K562 (cell line): ENCODE measurements around the gene TLR8. TPM values are rescaled to one million over a fixed set of nuclear protein-coding genes. Genes with fewer than 3 reads are reported as not detected.

ENCODE experiments used
- ATAC-seq: fragments of 200-7000 bp; cut with Tn5 transposase; 3 replicates; pipeline ENCODE4 v1.9.1; 2020; ENCODE audit warnings: moderate library complexity
- BruUV-seq: library from RNA; stranded (reverse); fragments of 400-500 nt; replicated peaks from 2 replicates; lab custom pipeline; 2021; lab: Mats Ljungman, UMichigan
- CTCF ChIA-PET: fragments of 300-600 bp; formaldehyde crosslinking; extraction: SDS; loops from one replicate; lab custom pipeline; 2021; ENCODE audit warnings: low intra/inter-chr PET ratio; lab: Yijun Ruan, JAX
- POLR2A ChIA-PET: fragments of 300-600, 350-650 bp; sonication (Branson Sonifier 250); formaldehyde crosslinking; extraction: SDS; loops from one replicate; lab custom pipeline; 2021; ENCODE audit warnings: antibody characterized with exemption, inconsistent platforms; lab: Yijun Ruan, JAX
- DNase-seq, 4 experiments: peaks; one replicate each; pipeline versions ENCODE4 v3.0.0 to v3.0.0-alpha.2; 2011 to 2018; ENCODE audit warnings: low spot score in 3 of 4, mixed read lengths in 3 of 4; ENCODE audit errors: extremely low read depth in 1 of 4
- FAIRE-seq: peaks from 2 replicates; lab custom pipeline; 2011; peaks lifted over from hg19 to GRCh38; lab: Jason Lieb, UNC
- H2AFZ ChIP-seq: 2 replicates; pipeline ENCODE4 v1.6.0; 2011; ENCODE audit warnings: low read depth, low read length, control low read depth, inconsistent platforms
- H3K27ac ChIP-seq: fragments of 200-600 bp; 3 replicates; pipeline ENCODE4 v1.8.0; 2011; ENCODE audit warnings: low read depth, mild to moderate bottlenecking, control low read depth, inconsistent platforms, low read length, moderate library complexity, mixed read lengths; ENCODE audit errors: extremely low read depth
- H3K27me3 ChIP-seq, 2 experiments: fragments of 300-600 bp in 1 of 2; 2 replicates in 1 of 2; 3 replicates in 1 of 2; pipeline versions ENCODE4 v1.6.0 to v1.8.0; 2011; ENCODE audit warnings: inconsistent platforms in 2 of 2, low read length in 2 of 2, mild to moderate bottlenecking in 1 of 2, mixed read lengths in 1 of 2, moderate library complexity in 1 of 2; ENCODE audit not compliant: control insufficient read depth in 2 of 2, insufficient read depth in 2 of 2
- H3K36me3 ChIP-seq: fragments of 300-600 bp; 3 replicates; pipeline ENCODE4 v1.8.0; 2011; ENCODE audit warnings: mild to moderate bottlenecking, low read length, inconsistent platforms; ENCODE audit not compliant: control insufficient read depth, insufficient read depth
- H3K4me1 ChIP-seq, 2 experiments: fragments of 200-600 bp in 1 of 2; replicated peaks in 1 of 2; 2 replicates in 1 of 2; 3 replicates in 1 of 2; pipeline versions ENCODE4 v1.5.1 to v1.8.0; 2011; ENCODE audit warnings: inconsistent platforms in 2 of 2, low read length in 2 of 2, mild to moderate bottlenecking in 1 of 2, mixed read lengths in 1 of 2, moderate library complexity in 1 of 2; ENCODE audit not compliant: control insufficient read depth in 2 of 2, insufficient read depth in 2 of 2
- H3K4me2 ChIP-seq: 2 replicates; pipeline ENCODE4 v1.6.1; 2011; ENCODE audit warnings: low read length, control low read depth, inconsistent platforms, mixed read lengths; ENCODE audit not compliant: insufficient read depth
- H3K4me3 ChIP-seq: fragments of 200-600 bp; sonication (generic), shearing (Covaris generic); 2 replicates; pipeline ENCODE4 v1.5.1; 2016; ENCODE audit warnings: control low read depth, inconsistent platforms
- H3K79me2 ChIP-seq: fragments of 200-600 bp; 3 replicates; pipeline ENCODE4 v1.8.0; 2011; ENCODE audit warnings: low read length, inconsistent platforms; ENCODE audit not compliant: control insufficient read depth, insufficient read depth
- H3K9ac ChIP-seq, 2 experiments: 2 replicates each; pipeline versions ENCODE4 v1.6.0 to v1.6.1; 2011; ENCODE audit warnings: low read depth in 2 of 2, low read length in 2 of 2, control low read depth in 1 of 2, inconsistent platforms in 1 of 2, mild to moderate bottlenecking in 1 of 2, mixed read lengths in 1 of 2; ENCODE audit not compliant: insufficient read depth in 1 of 2
- H3K9me1 ChIP-seq: one replicate; pipeline ENCODE4 v1.6.0; 2011; ENCODE audit warnings: inconsistent platforms, mild to moderate bottlenecking, low read length, moderate library complexity; ENCODE audit not compliant: control insufficient read depth, insufficient read depth
- H3K9me3 ChIP-seq: replicated peaks from 2 replicates; pipeline ENCODE4 v1.5.1; 2011; ENCODE audit warnings: low read depth, low read length, inconsistent platforms; ENCODE audit not compliant: control insufficient read depth, insufficient read depth
- H4K20me1 ChIP-seq: replicated peaks from 2 replicates; pipeline ENCODE4 v1.6.1; 2011; ENCODE audit warnings: low read length, inconsistent platforms, mixed read lengths; ENCODE audit not compliant: control insufficient read depth, insufficient read depth
- CBFA2T2 ChIP-seq: fragments of 450-650 bp; conservative IDR thresholded peaks from 2 replicates; pipeline ENCODE4 v1.6.1; 2017; ENCODE audit warnings: mild to moderate bottlenecking
- ETS2 ChIP-seq: IDR thresholded peaks from 2 replicates; pipeline ENCODE4 v1.6.1; 2016; ENCODE audit warnings: borderline replicate concordance, missing genetic modification characterization, mild to moderate bottlenecking, moderate library complexity, missing compliant biosample characterization; ENCODE audit not compliant: poor library complexity, severe bottlenecking
- FOSL1 ChIP-seq: fragments of 200-800 bp; sonication (Bioruptor generic); conservative IDR thresholded peaks from 2 replicates; pipeline ENCODE4 v1.6.1; 2016; ENCODE audit warnings: missing genetic modification characterization, missing compliant biosample characterization
- HINFP ChIP-seq: fragments of 450-650 bp; conservative IDR thresholded peaks from 2 replicates; pipeline ENCODE4 v1.6.1; 2016; ENCODE audit warnings: missing genetic modification characterization, low read depth, mild to moderate bottlenecking, control low read depth, missing compliant biosample characterization
- HNRNPLL ChIP-seq: fragments of 200-400 bp; formaldehyde crosslinking; IDR thresholded peaks from 2 replicates; pipeline ENCODE4 v1.6.1; 2017; ENCODE audit warnings: low read length, low read depth, mild to moderate bottlenecking; ENCODE audit not compliant: poor library complexity, severe bottlenecking
- IFI16 ChIP-seq: fragments of 250-450 bp; sonication (Bioruptor Pico); IDR thresholded peaks from 2 replicates; pipeline ENCODE4 v2.1.2; 2022; ENCODE audit warnings: mild to moderate bottlenecking, inconsistent platforms
- KLF13 ChIP-seq: fragments of 450-650 bp; IDR thresholded peaks from 2 replicates; pipeline ENCODE4 v1.6.1; 2016; ENCODE audit warnings: missing genetic modification characterization, low read depth, mild to moderate bottlenecking, missing compliant biosample characterization, moderate library complexity, borderline replicate concordance
- MAFK ChIP-seq: IDR thresholded peaks from 2 replicates; pipeline ENCODE4 v1.6.1; 2011; ENCODE audit warnings: low read length, improper control_type of control experiment
- NCOA6 ChIP-seq: fragments of 450-650 bp; IDR thresholded peaks from 2 replicates; pipeline ENCODE4 v1.6.1; 2017; ENCODE audit warnings: mild to moderate bottlenecking
- NR2C2 ChIP-seq, 2 experiments: fragments of 200-800 bp in 1 of 2; sonication (Bioruptor generic) in 1 of 2; sonication (generic) in 1 of 2; formaldehyde crosslinking in 1 of 2; IDR thresholded peaks; 2 replicates each; pipeline versions ENCODE4 v1.6.1 to v1.8.0; 2016 to 2022; ENCODE audit warnings: mild to moderate bottlenecking in 1 of 2, missing compliant biosample characterization in 1 of 2, missing genetic modification characterization in 1 of 2, missing genetic modification reagents in 1 of 2
- ZFP30 ChIP-seq: fragments of 250-450 bp; sonication (Bioruptor Pico); IDR thresholded peaks from 2 replicates; pipeline ENCODE4 v1.8.0; 2022; ENCODE audit warnings: moderate library complexity, mild to moderate bottlenecking, inconsistent platforms, borderline replicate concordance
- ZNF134 ChIP-seq: fragments of 250-450 bp; sonication (Bioruptor Pico); conservative IDR thresholded peaks from 2 replicates; pipeline ENCODE4 v1.4.0; 2020
- ZNF274 ChIP-seq: IDR thresholded peaks from 2 replicates; pipeline ENCODE4 v1.6.1; 2011; ENCODE audit warnings: low read depth, mild to moderate bottlenecking, low read length, moderate library complexity, borderline replicate concordance
- ZNF408 ChIP-seq: fragments of 250-450 bp; sonication (Bioruptor Pico); IDR thresholded peaks from 2 replicates; pipeline ENCODE4 v1.4.0; 2020; ENCODE audit warnings: low read depth, mild to moderate bottlenecking, moderate library complexity
- ZNF57 ChIP-seq: fragments of 450-650 bp; formaldehyde crosslinking; IDR thresholded peaks from 2 replicates; pipeline ENCODE4 v1.4.0; 2020; ENCODE audit warnings: mild to moderate bottlenecking, moderate library complexity
- ZSCAN29 ChIP-seq: fragments of 450-650 bp; IDR thresholded peaks from 2 replicates; pipeline ENCODE4 v1.6.1; 2017
- WGBS: fragments of 100-300 bp; shearing (Covaris generic); methylation state at CpG from one replicate; pipeline ENCODE4 v1.1.6; 2016; ENCODE audit warnings: low coverage, mixed read lengths; ENCODE audit not compliant: insufficient coverage; ENCODE audit errors: missing lambda C conversion rate; 5-methylcytosine and 5-hydroxymethylcytosine counted together
- in situ Hi-C: fragments of 300-500 bp; cut with MboI; formaldehyde crosslinking; loops from 4 replicates; pipeline ENCODE4 v1.15.0; 2018; ENCODE audit warnings: inconsistent platforms, mixed read lengths
- intact Hi-C: fragments of 100-400 bp; cut with micrococcal nuclease; formaldehyde crosslinking; loops from 2 replicates; pipeline ENCODE4 v1.14.2; 2022
- polyA plus RNA-seq, 8 experiments: library from polyadenylated mRNA; depleted of rRNA in 4 of 8; stranded (reverse) in 5 of 8; unstranded in 3 of 8; fragments of >200 nt; fragmentation: Nextera tagmentation in 2 of 8; fragmentation: Illumina TruSeq in 1 of 8; extraction: Ambion mirVana in 2 of 8; extraction: Trizol in 1 of 8; gene quantifications; 2 replicates each; pipeline versions ENCODE4 v1.2.1 to v1.2.3, GENCODE V29; 2011 to 2014; ENCODE audit warnings: inconsistent platforms in 1 of 8, missing spikeins in 1 of 8
- total RNA-seq, 7 experiments: library from RNA; depleted of rRNA in 6 of 7; stranded (reverse); fragments of >200 nt in 6 of 7; fragmentation: Illumina TruSeq in 2 of 7; extraction: Trizol in 2 of 7; gene quantifications; 2 replicates each; pipeline versions ENCODE4 v1.2.1 to v1.2.3, GENCODE V29; 2011 to 2021; ENCODE audit warnings: low replicate concordance in 1 of 7

TLR8 gene
- total and polyA plus RNA-seq, 9 of the 15 experiments (the other 6 are each of a cell fraction or from before 2014, with no cell fraction given): not detected

GRCh38 chrX:12930150-12930549 is 23.7 kb downstream of the TLR8 start:
- H3K4me1 ChIP-seq: peaks cover 0 to 5% of the 10 kb centered on the region in 2 experiments; a peak in 2 of 5 replicates
- TF ChIP-seq NR2C2 (CRISPR knock-in tag; IDR thresholded peaks at IDR 0.05) (no peak), NR2C2 (tag; IDR thresholded peaks at IDR 0.05) (peak; percentile 40; the same call in 1 of the 2 replicates), FOSL1 (tag) (peak; percentile 51), ZNF134 (CRISPR knock-in tag) (no peak)
- H3K9me1 ChIP-seq: no peaks in the 10 kb centered on the region
- ATAC-seq: no peak
- no peak overlapping the region for H2AFZ ChIP-seq
- no peak overlapping the region for H3K4me2 ChIP-seq
- DNase-seq: no peak
- ChIA-PET POLR2A (no interaction called here), CTCF (no interaction called here)
- H3K36me3 ChIP-seq: no peaks in the 10 kb centered on the region
- H4K20me1 ChIP-seq: no peaks in the 10 kb centered on the region
- intact Hi-C loops (no loop called here), in situ Hi-C loops (no loop called here)
- no peak overlapping the region for H3K9ac ChIP-seq
- FAIRE-seq: no peak
- no peak overlapping the region for H3K27ac ChIP-seq
- BruUV-seq: no TSS peak
- 53% methylated on average over 2 of the region's 2 CpGs for WGBS
- H3K27me3 ChIP-seq: no peaks in the 10 kb centered on the region
- no peaks in the 10 kb centered on the region for H3K79me2 ChIP-seq
- H3K9me3 ChIP-seq: no peaks in the 10 kb centered on the region
- no peak overlapping the region for H3K4me3 ChIP-seq

GRCh38 chrX:12932244-12932643 is 25.8 kb downstream of the TLR8 start:
- 57% methylated on average over 1 of the region's 1 CpG for WGBS
- no peak overlapping the region for H3K4me3 ChIP-seq
- no peak for FAIRE-seq
- H3K4me1 ChIP-seq: peaks cover 0 to 5% of the 10 kb centered on the region in 2 experiments; a peak in 2 of 5 replicates
- intact Hi-C loops (no loop called here), in situ Hi-C loops (no loop called here)
- no peaks in the 10 kb centered on the region for H3K79me2 ChIP-seq
- BruUV-seq: no TSS peak
- no peak for DNase-seq
- ATAC-seq: no peak
- H3K27ac ChIP-seq: no peak overlapping the region
- H4K20me1 ChIP-seq: no peaks in the 10 kb centered on the region
- H3K9me1 ChIP-seq: no peaks in the 10 kb centered on the region
- H3K27me3 ChIP-seq: no peaks in the 10 kb centered on the region
- CTCF ChIA-PET: no interaction called here
- no peak overlapping the region for H3K4me2 ChIP-seq
- H3K9ac ChIP-seq: no peak overlapping the region
- no peaks in the 10 kb centered on the region for H3K36me3 ChIP-seq
- POLR2A ChIA-PET: interaction anchor here (1.6 kb wide), 1 partner anchor 42 kb away, joined by 3 read pairs; the partner anchor contains the start of gene TMSB4X
- no peak overlapping the region for H2AFZ ChIP-seq
- no peaks in the 10 kb centered on the region for H3K9me3 ChIP-seq
- TF ChIP-seq ZSCAN29 (no peak), ZNF408 (CRISPR knock-in tag) (no peak), ZNF274 (no peak), KLF13 (tag) (no peak), ZFP30 (CRISPR knock-in tag) (no peak), ZNF57 (CRISPR knock-in tag) (no peak), HNRNPLL (no peak), ETS2 (no peak), HINFP (tag) (no peak), IFI16 (CRISPR knock-in tag) (no peak), MAFK (no peak), NCOA6 (no peak), CBFA2T2 (no peak)
